Hepatocyte (in vitro differentiated cells): Measurements from ENCODE around the gene STEAP2. TPM values are rescaled to one million over a fixed set of nuclear protein-coding genes. Genes with fewer than 3 reads are reported as not detected.

Source experiments
- DNase-seq: peaks from one replicate; pipeline ENCODE4 v3.0.0-alpha.2; 2016; ENCODE audit warnings: low spot score
- H2AFZ ChIP-seq: fragments of 200-600 bp; sonication (generic); 2 replicates; pipeline ENCODE4 v1.6.0; 2016; ENCODE audit warnings: antibody characterized with exemption, mild to moderate bottlenecking
- H3K27ac ChIP-seq: fragments of 200-600 bp; sonication (generic); 2 replicates; pipeline ENCODE4 v1.5.1; 2016; ENCODE audit warnings: mild to moderate bottlenecking
- H3K27me3 ChIP-seq: fragments of 200-600 bp; sonication (generic); 2 replicates; pipeline ENCODE4 v1.6.1; 2016
- H3K36me3 ChIP-seq: fragments of 200-600 bp; sonication (generic); replicated peaks from 2 replicates; pipeline ENCODE4 v1.5.1; 2016; ENCODE audit warnings: low read depth; ENCODE audit not compliant: insufficient read depth
- H3K4me1 ChIP-seq: fragments of 200-600 bp; sonication (generic); 2 replicates; pipeline ENCODE4 v1.5.1; 2016; ENCODE audit warnings: mild to moderate bottlenecking, moderate library complexity; ENCODE audit not compliant: insufficient read depth
- H3K4me2 ChIP-seq: fragments of 200-600 bp; sonication (generic); 2 replicates; pipeline ENCODE4 v1.6.0; 2016
- H3K4me3 ChIP-seq: fragments of 200-600 bp; sonication (generic); 2 replicates; pipeline ENCODE4 v1.5.1; 2016; ENCODE audit warnings: mild to moderate bottlenecking
- H3K79me2 ChIP-seq: fragments of 200-600 bp; sonication (generic); 2 replicates; pipeline ENCODE4 v1.6.0; 2017; ENCODE audit warnings: mild to moderate bottlenecking
- H3K9me2 ChIP-seq: fragments of 200-600 bp; sonication (generic); replicated peaks from 2 replicates; pipeline ENCODE4 v1.6.0; 2017; ENCODE audit warnings: mild to moderate bottlenecking; ENCODE audit not compliant: insufficient read depth
- H3K9me3 ChIP-seq: fragments of 200-600 bp; sonication (generic); 2 replicates; pipeline ENCODE4 v1.5.1; 2016; ENCODE audit warnings: low read depth, mild to moderate bottlenecking
- H4K20me1 ChIP-seq: fragments of 200-600 bp; sonication (generic); 2 replicates; pipeline ENCODE4 v1.6.0; 2016; ENCODE audit warnings: mild to moderate bottlenecking; ENCODE audit not compliant: insufficient read depth, poor library complexity, severe bottlenecking
- CTCF ChIP-seq: fragments of 200-600 bp; sonication (generic); IDR thresholded peaks from 2 replicates; pipeline ENCODE4 v1.5.1; 2016; ENCODE audit warnings: antibody characterized with exemption, mild to moderate bottlenecking; ENCODE audit not compliant: poor library complexity
- EZH2 ChIP-seq: fragments of 200-600 bp; sonication (generic); IDR thresholded peaks from 2 replicates; pipeline ENCODE4 v1.6.1; 2016; ENCODE audit warnings: antibody characterized with exemption, mild to moderate bottlenecking, borderline replicate concordance
- EZH2phosphoT487 ChIP-seq: fragments of 200-600 bp; sonication (generic); IDR thresholded peaks from one replicate; pipeline ENCODE4 v1.6.1; 2018; ENCODE audit warnings: antibody characterized with exemption, mild to moderate bottlenecking, low read depth, moderate library complexity; ENCODE audit not compliant: unreplicated experiment, severe bottlenecking
- WGBS: methylation state at CpG from one replicate; pipeline ENCODE4 v1.1.6; 2016; ENCODE audit warnings: low lambda C conversion rate; ENCODE audit errors: missing lambda C conversion rate; 5-methylcytosine and 5-hydroxymethylcytosine counted together
- polyA plus RNA-seq: library from polyadenylated mRNA; unstranded; fragments of >200 nt; fragmentation: Nextera tagmentation; extraction: Ambion mirVana; gene quantifications from 2 replicates; pipeline ENCODE4 v1.2.1, GENCODE V29; 2016
- total RNA-seq: library from RNA; depleted of rRNA; stranded (reverse); fragments of >200 nt; gene quantifications from 2 replicates; pipeline ENCODE4 v1.2.3, GENCODE V29; 2014

STEAP2 gene
- total and polyA plus RNA-seq, 2 experiments from 2014 or later, result 2.4 to 8.3 TPM

GRCh38 chr7:90187507-90188050 lies 24.0 kb upstream of the STEAP2 start:
- Histone ChIP-seq H3K4me3 (no peak overlapping the region), H3K27ac (no peak overlapping the region), H4K20me1 (no peaks in the 10 kb centered on the region), H2AFZ (no peak overlapping the region), H3K9me2 (no peaks in the 10 kb centered on the region), H3K36me3 (no peaks in the 10 kb centered on the region), H3K79me2 (no peaks in the 10 kb centered on the region), H3K4me1 (peaks cover 8% of the 10 kb centered on the region), H3K4me2 (no peak overlapping the region), H3K27me3 (no peaks in the 10 kb centered on the region), H3K9me3 (no peaks in the 10 kb centered on the region)
- DNase-seq, result no peak
- TF ChIP-seq CTCF (no peak), EZH2phosphoT487 (no peak), EZH2 (no peak)

GRCh38 chr7:90188281-90188680 lies 23.3 kb upstream of the STEAP2 start:
- Histone ChIP-seq H3K9me2 (no peaks in the 10 kb centered on the region), H3K27ac (peak overlapping the region; percentile 67), H3K79me2 (no peaks in the 10 kb centered on the region), H3K4me1 (peaks cover 8% of the 10 kb centered on the region), H3K4me2 (peak overlapping the region; percentile 16), H3K27me3 (no peaks in the 10 kb centered on the region), H4K20me1 (no peaks in the 10 kb centered on the region), H2AFZ (no peak overlapping the region), H3K36me3 (no peaks in the 10 kb centered on the region), H3K9me3 (no peaks in the 10 kb centered on the region), H3K4me3 (no peak overlapping the region)
- no peak for TF ChIP-seq CTCF
- no peak for TF ChIP-seq EZH2phosphoT487
- no peak for TF ChIP-seq EZH2
- 49% methylated on average over 2 of the region's 2 CpGs for WGBS
- peak; percentile 31 for DNase-seq

GRCh38 chr7:90190995-90191394 lies 20.5 kb upstream of the STEAP2 start:
- H3K9me2 ChIP-seq, result no peaks in the 10 kb centered on the region
- H3K79me2 ChIP-seq, result no peaks in the 10 kb centered on the region
- H3K4me1 ChIP-seq, result peaks cover 8% of the 10 kb centered on the region
- H3K4me2 ChIP-seq, result no peak overlapping the region
- H3K36me3 ChIP-seq, result no peaks in the 10 kb centered on the region
- no peak overlapping the region for H3K4me3 ChIP-seq
- H4K20me1 ChIP-seq, result no peaks in the 10 kb centered on the region
- no peak overlapping the region for H2AFZ ChIP-seq
- TF ChIP-seq EZH2phosphoT487 (no peak), CTCF (no peak), EZH2 (no peak)
- no peak for DNase-seq
- no peaks in the 10 kb centered on the region for H3K27me3 ChIP-seq
- no peaks in the 10 kb centered on the region for H3K9me3 ChIP-seq
- no peak overlapping the region for H3K27ac ChIP-seq

- DNase-seq, result no peak
- H4K20me1 ChIP-seq, result no peaks in the 10 kb centered on the region
- no peaks in the 10 kb centered on the region for H3K9me3 ChIP-seq
- H2AFZ ChIP-seq, result no peak overlapping the region
- no peaks in the 10 kb centered on the region for H3K27me3 ChIP-seq
- no peaks in the 10 kb centered on the region for H3K36me3 ChIP-seq
- 84% methylated on average over 1 of the region's 1 CpG for WGBS
- TF ChIP-seq EZH2, result no peak
- TF ChIP-seq EZH2phosphoT487, result no peak
- no peak for TF ChIP-seq CTCF
- no peaks in the 10 kb centered on the region for H3K79me2 ChIP-seq
- H3K27ac ChIP-seq, result no peak overlapping the region
- H3K4me1 ChIP-seq, result peaks cover 8% of the 10 kb centered on the region
- H3K9me2 ChIP-seq, result no peaks in the 10 kb centered on the region
- H3K4me2 ChIP-seq, result no peak overlapping the region
- no peak overlapping the region for H3K4me3 ChIP-seq
Measured at GRCh38 chr7:90191648-90192047, 19.9 kb upstream of the STEAP2 start.
